Upper lobe of left lung (tissue), 6 donors: ENCODE results near the gene SH3D21. TPM values are rescaled to one million over a fixed set of nuclear protein-coding genes. Genes with fewer than 3 reads are reported as not detected.

Experiments used
- ATAC-seq, 2 donors: fragments of 200-7000 bp; cut with Tn5 transposase; one replicate each; pipeline ENCODE4 v1.9.1; 2022; ENCODE audit warnings: mild to moderate bottlenecking in 2 of 2, moderate library complexity in 2 of 2; ENCODE audit not compliant: low FRiP score in 2 of 2
- DNase-seq, 2 donors: peaks; one replicate each; pipeline ENCODE4 v3.0.0-alpha.2; 2019 to 2020
- H3K27ac ChIP-seq, 4 donors: fragments of 200-600 bp; sonication (generic); one replicate each; pipeline ENCODE4 v1.5.1; 2016 to 2019
- H3K27me3 ChIP-seq, 4 donors: fragments of 200-600 bp; sonication (generic); one replicate each; pipeline ENCODE4 v1.5.1; 2017 to 2019
- H3K36me3 ChIP-seq, 4 donors: fragments of 200-600 bp; sonication (generic); one replicate each; pipeline ENCODE4 v1.5.1; 2016 to 2019
- H3K4me1 ChIP-seq, 4 donors: fragments of 200-600 bp; sonication (generic); one replicate each; pipeline ENCODE4 v1.5.1; 2018 to 2019
- H3K4me3 ChIP-seq, 4 donors: fragments of 200-600 bp; sonication (generic); one replicate each; pipeline ENCODE4 v1.5.1; 2017 to 2019; ENCODE audit warnings: mild to moderate bottlenecking in 2 of 4, moderate library complexity in 1 of 4
- H3K9me3 ChIP-seq, 4 donors: fragments of 200-600 bp; sonication (generic); one replicate each; pipeline ENCODE4 v1.5.1; 2018 to 2019
- CTCF ChIP-seq, 6 experiments: fragments of 450-650 bp in 4 of 6; fragments of 200-600 bp in 2 of 6; sonication (generic) in 2 of 6; IDR thresholded peaks; one replicate each; pipeline ENCODE4 v1.5.1; 2016 to 2019; ENCODE audit warnings: antibody characterized with exemption in 6 of 6
- EP300 ChIP-seq, 4 donors: sonication (generic); formaldehyde crosslinking; IDR thresholded peaks; one replicate each; pipeline ENCODE4 v1.5.1; 2017; ENCODE audit warnings: antibody characterized with exemption in 4 of 4, control low read depth in 2 of 4
- POLR2A ChIP-seq, 4 donors: fragments of 450-650 bp; IDR thresholded peaks; one replicate each; pipeline ENCODE4 v1.5.1; 2016 to 2017; ENCODE audit warnings: antibody characterized with exemption in 4 of 4, mild to moderate bottlenecking in 2 of 4
- POLR2AphosphoS5 ChIP-seq, 2 donors: sonication (generic); formaldehyde crosslinking; IDR thresholded peaks; one replicate each; pipeline ENCODE4 v1.5.1; 2017; ENCODE audit warnings: antibody characterized with exemption in 2 of 2
- WGBS, 2 donors: methylation state at CpG; one replicate each; pipeline ENCODE4 v1.1.5; 2017 to 2018; 5-methylcytosine and 5-hydroxymethylcytosine counted together
- total RNA-seq, 6 donors: library from RNA; depleted of rRNA in 4 of 6; stranded (reverse); fragments of >200 nt in 4 of 6; gene quantifications; one replicate each; pipeline versions ENCODE4 v1.1.0 to v1.2.1, GENCODE V29; 2016 to 2021
- donor health status: DM: no; HTN: no; CAD: no; lungs with moderate emphysema.
- donor health status: DM: no; HTN: yes; CAD: no; lungs with severe emphysema.

Gene SH3D21
- total RNA-seq, 6 donors from 2014 or later: 4.4 to 65.0 (median 13.1) TPM

- Histone ChIP-seq H3K27me3 (no peaks in the 10 kb centered on the region), H3K27ac (no peak overlapping the region), H3K4me3 (no peak overlapping the region), H3K4me1 (peaks cover 12 to 19% (median 14%) of the 10 kb centered on the region in 4 donors), H3K36me3 (no peaks in the 10 kb centered on the region), H3K9me3 (no peaks in the 10 kb centered on the region)
- no peak for TF ChIP-seq EP300 (IDR thresholded peaks at IDR 0.05)
- TF ChIP-seq POLR2AphosphoS5 (IDR thresholded peaks at IDR 0.05): no peak
- TF ChIP-seq POLR2A (IDR thresholded peaks at IDR 0.05): no peak
- no peak for TF ChIP-seq CTCF (IDR thresholded peaks at IDR 0.05)
- no peak for DNase-seq
- no peak for ATAC-seq
- 91 to 96% methylated on average over 15 of the region's 15 CpGs for WGBS, 2 donors
Observed at GRCh38 chr1:36330940-36331339, 24.8 kb downstream of the SH3D21 start.

- Histone ChIP-seq H3K4me3 (no peak overlapping the region), H3K27me3 (no peaks in the 10 kb centered on the region), H3K9me3 (no peaks in the 10 kb centered on the region), H3K27ac (peak overlapping the region; percentile 8 to 52 (median 30)), H3K36me3 (peaks cover 0 to 34% (median 23%) of the 10 kb centered on the region in 4 donors), H3K4me1 (peaks cover 14 to 34% (median 20%) of the 10 kb centered on the region in 4 donors)
- no peak for TF ChIP-seq CTCF (IDR thresholded peaks at IDR 0.05)
- no peak for TF ChIP-seq EP300 (IDR thresholded peaks at IDR 0.05)
- no peak for TF ChIP-seq POLR2AphosphoS5 (IDR thresholded peaks at IDR 0.05)
- TF ChIP-seq POLR2A (IDR thresholded peaks at IDR 0.05): no peak
- ATAC-seq: no peak
- no peak for DNase-seq
- 69 to 83% methylated on average over 6 of the region's 6 CpGs for WGBS, 2 donors
Observed at GRCh38 chr1:36337830-36338229, 31.7 kb downstream of the SH3D21 start.

- DNase-seq (no peak), ATAC-seq (no peak)
- no peak for TF ChIP-seq POLR2A (IDR thresholded peaks at IDR 0.05)
- TF ChIP-seq EP300 (IDR thresholded peaks at IDR 0.05): no peak
- TF ChIP-seq POLR2AphosphoS5 (IDR thresholded peaks at IDR 0.05): no peak
- H3K4me1 ChIP-seq: peaks cover 19 to 43% (median 25%) of the 10 kb centered on the region in 4 donors
- 57 to 71% methylated on average over 5 to 7 of the region's 7 CpGs for WGBS, 2 donors
- H3K4me3 ChIP-seq: no peak overlapping the region
- H3K36me3 ChIP-seq: peaks cover 0 to 46% (median 35%) of the 10 kb centered on the region in 4 donors
- no peaks in the 10 kb centered on the region for H3K9me3 ChIP-seq
- H3K27ac ChIP-seq: peak overlapping the region in 2 of 4 donors; percentile 15 to 52
- H3K27me3 ChIP-seq: no peaks in the 10 kb centered on the region
Observed at GRCh38 chr1:36339215-36339614, 33.0 kb downstream of the SH3D21 start.

- peaks cover 19 to 43% (median 25%) of the 10 kb centered on the region in 4 donors for H3K4me1 ChIP-seq
Observed at GRCh38 chr1:36339615-36340014, 33.4 kb downstream of the SH3D21 start.

More at GRCh38 chr1:36339615-36340014, 33.4 kb downstream of the SH3D21 start:
- WGBS, 2 donors: 82 to 86% methylated on average over 3 to 9 of the region's 9 CpGs
- Histone ChIP-seq H3K36me3 (peaks cover 0 to 49% (median 39%) of the 10 kb centered on the region in 4 donors), H3K4me3 (no peak overlapping the region), H3K9me3 (no peaks in the 10 kb centered on the region), H3K27ac (peak overlapping the region in 2 of 4 donors; percentile 48 to 52), H3K27me3 (no peaks in the 10 kb centered on the region)
- no peak for ATAC-seq
- no peak for DNase-seq
- no peak for TF ChIP-seq CTCF (IDR thresholded peaks at IDR 0.05)
- TF ChIP-seq POLR2AphosphoS5 (IDR thresholded peaks at IDR 0.05): no peak
- TF ChIP-seq POLR2A (IDR thresholded peaks at IDR 0.05): no peak
- TF ChIP-seq EP300 (IDR thresholded peaks at IDR 0.05): no peak
